ENCODE measurements around the gene LRRC39.
A peak's percentile ranks its signal among the peaks of the same experiment; 100 is the strongest.

LRRC39 gene

GRCh38 chr1:100146958-100147357 is 31.1 kb downstream of the LRRC39 start:
- no peak for DNase-seq

GRCh38 chr1:100145116-100145515 is 32.9 kb downstream of the LRRC39 start:
- no peak for DNase-seq

- DNase-seq: no peak
Observed at GRCh38 chr1:100142343-100142742, 35.7 kb downstream of the LRRC39 start.

GRCh38 chr1:100141192-100141591 is 36.9 kb downstream of the LRRC39 start:
- no peak for DNase-seq

GRCh38 chr1:100137602-100138001 is 40.5 kb downstream of the LRRC39 start:
- DNase-seq: no peak

GRCh38 chr1:100134872-100135271 is 43.2 kb downstream of the LRRC39 start:
- no peak for DNase-seq

- peak; percentile 89 to 91 for DNase-seq
Observed at GRCh38 chr1:100132566-100133477, 45.2 kb downstream of the LRRC39 start, which contains the start of the genes SASS6 and TRMT13. TSS of gene SASS6 (minus strand) at chr1:100132930. CDS start at chr1:100132814, 116 bp downstream. TSS of gene TRMT13 (plus strand) at chr1:100133163. CDS start at chr1:100133169, 6 bp downstream.

GRCh38 chr1:100131623-100132022 is 46.4 kb downstream of the LRRC39 start:
- DNase-seq: no peak

GRCh38 chr1:100130552-100131077 is 47.4 kb downstream of the LRRC39 start:
- DNase-seq: no peak

- DNase-seq: no peak
Observed at GRCh38 chr1:100127226-100127625, 50.8 kb downstream of the LRRC39 start.

GRCh38 chr1:100122177-100122576 is 55.9 kb downstream of the LRRC39 start:
- no peak for DNase-seq

GRCh38 chr1:100115524-100115923 is 62.5 kb downstream of the LRRC39 start:
- DNase-seq: no peak

GRCh38 chr1:100109554-100110066 is 68.4 kb downstream of the LRRC39 start:
- DNase-seq: no peak

GRCh38 chr1:100107696-100108095 is 70.4 kb downstream of the LRRC39 start:
- no peak for DNase-seq

- no peak for DNase-seq
Observed at GRCh38 chr1:100101564-100101963, 76.5 kb downstream of the LRRC39 start.

GRCh38 chr1:100100202-100100601 is 77.9 kb downstream of the LRRC39 start:
- no peak for DNase-seq
